ENCODE data around the gene ADAM8. TPM values are rescaled to one million over a fixed set of nuclear protein-coding genes. Genes with fewer than 3 reads are reported as not detected.

Gene ADAM8
- total and polyA plus RNA-seq, 2 of the 8 experiments (the other 6 are each of a cell fraction or from before 2014, with no cell fraction given): 4.6 TPM

DNA sequence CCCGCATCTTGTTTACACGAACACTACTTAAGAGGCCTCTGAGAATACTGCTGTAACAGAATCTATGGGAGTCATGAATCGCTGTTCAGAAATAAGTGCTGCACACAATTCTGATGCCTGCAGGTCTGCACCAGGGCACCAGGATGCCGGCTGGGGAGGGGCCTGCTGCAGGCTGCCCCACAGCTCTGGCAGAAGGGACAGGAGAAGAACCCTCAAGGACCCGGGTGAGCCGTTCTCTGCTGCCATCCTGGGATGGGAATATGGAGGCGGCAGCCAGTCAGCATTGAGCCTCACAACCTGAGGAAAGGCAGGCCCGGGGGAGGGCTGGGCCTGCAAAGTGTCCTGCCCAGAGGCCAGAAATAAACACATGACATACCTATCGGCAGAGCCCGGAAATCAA lies 20.8 kb upstream of the ADAM8 start:
- no peak for FAIRE-seq
- TF ChIP-seq SUZ12 (IDR thresholded peaks at IDR 0.05; ENCODE audit: low read length) (no peak), SIN3A (conservative IDR thresholded peaks at IDR 0.05 in 1 of 2, IDR thresholded peaks at IDR 0.05 in 1 of 2; ENCODE audit: low read depth in 1 of 2, low read length in 2 of 2) (no peak), ASH2L (IDR thresholded peaks at IDR 0.05; ENCODE audit: low read length) (no peak), RXRA (IDR thresholded peaks at IDR 0.05; ENCODE audit: insufficient read depth, low read depth, low read length) (no peak), CBX5 (IDR thresholded peaks at IDR 0.05; ENCODE audit: low read depth, low read length) (no peak), CEBPB (IDR thresholded peaks at IDR 0.05; ENCODE audit: low read depth, low read length) (no peak), YY1 (IDR thresholded peaks at IDR 0.05; ENCODE audit: low read depth, low read length) (no peak), SP1 (IDR thresholded peaks at IDR 0.05; ENCODE audit: low read depth, low read length) (no peak), CREB1 (IDR thresholded peaks at IDR 0.05) (no peak), BCL11A (IDR thresholded peaks at IDR 0.05; ENCODE audit: low read depth in 2 of 2, low read length in 2 of 2) (no peak), FOSL1 (IDR thresholded peaks at IDR 0.05; ENCODE audit: insufficient read depth, low read depth, low read length) (no peak), POU5F1 (IDR thresholded peaks at IDR 0.05; ENCODE audit: low read depth, low read length) (no peak)
- TF ChIP-seq, protein P1, sequence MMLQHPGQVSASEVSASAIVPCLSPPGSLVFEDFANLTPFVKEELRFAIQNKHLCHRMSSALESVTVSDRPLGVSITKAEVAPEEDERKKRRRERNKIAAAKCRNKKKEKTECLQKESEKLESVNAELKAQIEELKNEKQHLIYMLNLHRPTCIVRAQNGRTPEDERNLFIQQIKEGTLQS (IDR thresholded peaks at IDR 0.05; ENCODE audit: insufficient read depth, low read depth, low read length): no peak

More for the DNA sequence above, 20.8 kb upstream of the ADAM8 start:
- Histone ChIP-seq H4K20me1 (replicated peaks in 1 of 2; ENCODE audit: control insufficient read depth in 1 of 2, insufficient read depth in 2 of 2, low read length in 2 of 2) (peaks cover 0 to 8% of the 10 kb centered on the region in 2 experiments), H2BK120ac (replicated peaks; ENCODE audit: low read depth, low read length) (no peak overlapping the region), H3K4me3 (ENCODE audit: extremely low read depth in 1 of 4, insufficient read depth in 2 of 4, low read depth in 3 of 4, low read length in 4 of 4) (no peak overlapping the region), H3K14ac (ENCODE audit: insufficient read length) (no peak overlapping the region), H3K23me2 (ENCODE audit: low read depth, low read length) (no peaks in the 10 kb centered on the region; the same call in 1 of the 2 replicates), H3K18ac (ENCODE audit: extremely low read depth, low read length) (no peak overlapping the region), H3K56ac (replicated peaks; ENCODE audit: insufficient read length, low read depth, low read length) (no peak overlapping the region), H3K27me3 (replicated peaks in 1 of 4; ENCODE audit: control insufficient read depth in 3 of 4, extremely low read depth in 1 of 4, insufficient read depth in 3 of 4, low read length in 3 of 4) (no peaks in the 10 kb centered on the region), H2AFZ (ENCODE audit: low read length) (no peak overlapping the region), H3K23ac (ENCODE audit: insufficient read length) (no peak overlapping the region), H3K27ac (ENCODE audit: low read depth, low read length) (no peak overlapping the region), H4K91ac (replicated peaks; ENCODE audit: insufficient read length, low read length) (no peak overlapping the region), H3K79me2 (ENCODE audit: control insufficient read depth in 1 of 2, insufficient read depth in 2 of 2, low read length in 2 of 2) (peaks cover 0 to 2% of the 10 kb centered on the region in 2 experiments; a peak in 1 of 4 replicates), H3K36me3 (ENCODE audit: control insufficient read depth in 2 of 4, insufficient read depth in 4 of 4, low read length in 3 of 4) (peaks cover 26 to 60% (median 48%) of the 10 kb centered on the region in 4 experiments), H3K9ac (replicated peaks in 1 of 4; ENCODE audit: extremely low read depth in 1 of 4, low read depth in 3 of 4, low read length in 3 of 4) (no peak overlapping the region), H2BK20ac (ENCODE audit: low read length) (no peak overlapping the region), H4K8ac (ENCODE audit: extremely low read depth, insufficient read depth, low read length) (no peak overlapping the region), H3K4ac (replicated peaks; ENCODE audit: insufficient read length, low read depth, low read length) (no peak overlapping the region), H2AK5ac (ENCODE audit: low read depth, low read length) (no peak overlapping the region), H3K9me3 (ENCODE audit: insufficient read depth in 2 of 2, low read depth in 1 of 2, low read length in 1 of 2) (no peaks in the 10 kb centered on the region), H4K5ac (ENCODE audit: insufficient read length, low read depth, low read length) (no peak overlapping the region), H2BK5ac (ENCODE audit: low read depth, low read length) (no peak overlapping the region), H3K4me1 (replicated peaks in 1 of 4; ENCODE audit: control insufficient read depth in 3 of 4, insufficient read depth in 4 of 4, low read length in 3 of 4) (no peaks in the 10 kb centered on the region), H3K79me1 (ENCODE audit: low read depth, low read length) (peaks cover 2% of the 10 kb centered on the region), H3K4me2 (ENCODE audit: insufficient read depth in 1 of 2, low read depth in 2 of 2, low read length in 2 of 2) (no peak overlapping the region), H2BK12ac (ENCODE audit: low read depth, low read length) (no peak overlapping the region), H2BK15ac (ENCODE audit: low read length) (no peak overlapping the region)
- WGBS, 2 experiments (ENCODE audit: extremely low coverage in 1 of 2, insufficient coverage in 1 of 2, insufficient read length in 1 of 2, insufficient replicate concordance in 2 of 2, low coverage in 1 of 2, low lambda C conversion rate in 2 of 2, missing lambda C conversion rate in 1 of 2): 85% methylated on average over 10 of the region's 10 CpGs; no CpG with 5 or more reads in 1 of the 2 experiments
- ChIA-PET CTCF (ENCODE audit: partially characterized antibody) (interaction anchor here (1.4 kb wide), 1 partner anchor 10 kb away, joined by 3 read pairs; no protein-coding TSS in a partner anchor), POLR2A (ENCODE audit: partially characterized antibody) (no interaction called here)
- no peak for DNase-seq (ENCODE audit: low read depth in 1 of 2, low spot score in 2 of 2)
